Loucy (cell line): ENCODE data around the gene TAS1R3.

Experiments
- H2AFZ ChIP-seq: fragments of 200-600 bp; sonication (generic); 2 replicates; pipeline ENCODE4 v1.6.0; 2016; ENCODE audit warnings: antibody characterized with exemption, mild to moderate bottlenecking, low read length, moderate library complexity
- H3F3A ChIP-seq: fragments of 200-600 bp; 2 replicates; pipeline ENCODE4 v1.6.0; 2016; ENCODE audit warnings: antibody characterized with exemption, low read depth, mild to moderate bottlenecking
- H3K27me3 ChIP-seq: fragments of 200-600 bp; sonication (generic); 2 replicates; pipeline ENCODE4 v1.6.1; 2014; ENCODE audit warnings: low read length, mild to moderate bottlenecking; ENCODE audit not compliant: insufficient read depth, poor library complexity, severe bottlenecking
- H3K36me3 ChIP-seq: fragments of 200-600 bp; sonication (generic); 2 replicates; pipeline ENCODE4 v1.6.1; 2016; ENCODE audit warnings: low read length; ENCODE audit not compliant: insufficient read depth
- H3K4me1 ChIP-seq: fragments of 200-600 bp; sonication (generic); 2 replicates; pipeline ENCODE4 v1.5.1; 2014; ENCODE audit warnings: low read length, mild to moderate bottlenecking; ENCODE audit not compliant: insufficient read depth, poor library complexity, severe bottlenecking
- H3K4me2 ChIP-seq: fragments of 200-600 bp; sonication (generic); 2 replicates; pipeline ENCODE4 v1.6.0; 2014; ENCODE audit warnings: antibody characterized with exemption, low read length, low read depth, mild to moderate bottlenecking; ENCODE audit not compliant: poor library complexity, severe bottlenecking
- H3K4me3 ChIP-seq: fragments of 200-600 bp; sonication (generic); 2 replicates; pipeline ENCODE4 v1.5.1; 2014; ENCODE audit warnings: low read length, mild to moderate bottlenecking, mixed read lengths; ENCODE audit not compliant: poor library complexity, severe bottlenecking
- H3K79me2 ChIP-seq: fragments of 200-600 bp; sonication (generic); 2 replicates; pipeline ENCODE4 v1.6.1; 2014; ENCODE audit warnings: low read length; ENCODE audit not compliant: insufficient read depth
- H3K9ac ChIP-seq: fragments of 200-600 bp; sonication (generic); 2 replicates; pipeline ENCODE4 v1.6.0; 2014; ENCODE audit warnings: mild to moderate bottlenecking, low read depth, low read length, moderate library complexity; ENCODE audit not compliant: poor library complexity, severe bottlenecking
- H3K9me2 ChIP-seq: fragments of 200-600 bp; sonication (generic); replicated peaks from 2 replicates; pipeline ENCODE4 v1.6.1; 2016; ENCODE audit warnings: low read depth, low read length, mixed read lengths
- H3K9me3 ChIP-seq: fragments of 200-600 bp; sonication (generic); 2 replicates; pipeline ENCODE4 v1.6.1; 2014; ENCODE audit warnings: mild to moderate bottlenecking, antibody characterized with exemption, low read length, low read depth; ENCODE audit not compliant: insufficient read depth
- H4K20me1 ChIP-seq: fragments of 200-600 bp; sonication (generic); 2 replicates; pipeline ENCODE4 v1.6.0; 2014; ENCODE audit warnings: antibody characterized with exemption, low read length, mild to moderate bottlenecking; ENCODE audit not compliant: insufficient read depth, poor library complexity, severe bottlenecking
- EZH2phosphoT487 ChIP-seq: fragments of 200-600 bp; IDR thresholded peaks from 2 replicates; pipeline ENCODE4 v1.6.1; 2018; ENCODE audit warnings: antibody characterized with exemption, mild to moderate bottlenecking, moderate library complexity, borderline replicate concordance
- TF ChIP-seq, protein P1 (sequence below): fragments of 200-600 bp; sonication (generic); conservative IDR thresholded peaks from 2 replicates; pipeline ENCODE4 v1.5.1; 2014; ENCODE audit warnings: mild to moderate bottlenecking, antibody characterized with exemption, low read length

Gene TAS1R3

DNA sequence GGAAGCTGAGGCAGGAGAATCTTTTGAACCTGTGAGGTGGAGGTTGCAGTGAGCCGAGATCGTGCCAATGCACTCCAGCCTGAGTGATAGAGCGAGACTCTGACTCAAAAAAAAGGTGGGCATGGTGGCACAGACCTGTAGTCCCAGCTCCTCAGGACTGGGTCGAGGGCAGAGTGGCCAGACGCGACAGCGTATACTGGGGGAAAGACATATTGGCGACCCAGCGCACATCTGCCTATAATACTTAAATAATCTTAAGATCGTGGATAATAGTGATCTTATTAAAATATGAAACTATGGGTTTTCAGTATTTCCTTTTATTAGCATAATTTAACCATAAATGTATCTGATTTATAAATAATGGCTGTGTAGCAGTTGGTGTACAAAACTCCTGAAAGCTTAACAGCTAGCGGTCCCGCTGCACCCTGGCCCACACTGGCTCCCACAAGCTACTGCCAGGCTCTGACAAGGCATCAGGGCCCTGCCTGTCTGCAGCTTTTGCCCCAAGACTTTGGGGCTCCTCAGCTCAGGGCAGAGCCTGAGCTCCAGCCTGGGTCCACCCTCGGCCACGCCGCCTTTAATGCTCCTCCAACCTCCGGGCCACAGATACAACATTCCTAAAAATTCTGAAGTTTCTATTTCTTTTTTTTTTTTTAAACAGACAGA, 46.6 kb downstream of the TAS1R3 start:
- no peaks in the 10 kb centered on the region for H3F3A ChIP-seq
- H3K9ac ChIP-seq: no peak overlapping the region
- H3K9me3 ChIP-seq: no peaks in the 10 kb centered on the region

DNA sequence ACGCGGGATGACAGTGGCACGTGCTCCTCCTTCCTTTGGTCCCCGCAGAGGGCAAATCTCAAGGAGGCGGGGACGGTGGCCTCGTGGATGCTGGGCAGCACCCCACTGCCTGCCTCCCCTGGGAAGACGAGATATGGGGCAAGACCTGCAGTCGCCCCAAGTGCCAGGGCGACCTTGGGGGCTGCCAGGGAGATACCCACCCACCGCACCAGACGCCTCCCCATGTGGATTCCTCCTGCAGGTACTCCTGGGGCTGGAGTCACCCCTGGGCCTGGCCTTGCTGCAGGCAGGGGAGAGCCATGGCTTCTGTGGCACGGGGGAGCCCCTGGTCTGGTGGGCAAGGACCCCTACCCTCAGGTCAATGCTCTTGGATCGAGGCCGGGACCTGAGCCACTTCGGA, 49.8 kb downstream of the TAS1R3 start:
- Histone ChIP-seq H3K27me3 (no peaks in the 10 kb centered on the region), H3K4me1 (peaks cover 11% of the 10 kb centered on the region), H2AFZ (no peak overlapping the region), H3K36me3 (peaks cover 3% of the 10 kb centered on the region; the same call in 1 of the 2 replicates), H3K9me3 (no peaks in the 10 kb centered on the region), H3K9me2 (no peaks in the 10 kb centered on the region), H3K4me2 (no peak overlapping the region), H3K9ac (no peak overlapping the region), H3F3A (no peaks in the 10 kb centered on the region), H4K20me1 (no peaks in the 10 kb centered on the region), H3K79me2 (peaks cover 11% of the 10 kb centered on the region; the same call in 1 of the 2 replicates), H3K4me3 (no peak overlapping the region)
- TF ChIP-seq, protein P1, sequence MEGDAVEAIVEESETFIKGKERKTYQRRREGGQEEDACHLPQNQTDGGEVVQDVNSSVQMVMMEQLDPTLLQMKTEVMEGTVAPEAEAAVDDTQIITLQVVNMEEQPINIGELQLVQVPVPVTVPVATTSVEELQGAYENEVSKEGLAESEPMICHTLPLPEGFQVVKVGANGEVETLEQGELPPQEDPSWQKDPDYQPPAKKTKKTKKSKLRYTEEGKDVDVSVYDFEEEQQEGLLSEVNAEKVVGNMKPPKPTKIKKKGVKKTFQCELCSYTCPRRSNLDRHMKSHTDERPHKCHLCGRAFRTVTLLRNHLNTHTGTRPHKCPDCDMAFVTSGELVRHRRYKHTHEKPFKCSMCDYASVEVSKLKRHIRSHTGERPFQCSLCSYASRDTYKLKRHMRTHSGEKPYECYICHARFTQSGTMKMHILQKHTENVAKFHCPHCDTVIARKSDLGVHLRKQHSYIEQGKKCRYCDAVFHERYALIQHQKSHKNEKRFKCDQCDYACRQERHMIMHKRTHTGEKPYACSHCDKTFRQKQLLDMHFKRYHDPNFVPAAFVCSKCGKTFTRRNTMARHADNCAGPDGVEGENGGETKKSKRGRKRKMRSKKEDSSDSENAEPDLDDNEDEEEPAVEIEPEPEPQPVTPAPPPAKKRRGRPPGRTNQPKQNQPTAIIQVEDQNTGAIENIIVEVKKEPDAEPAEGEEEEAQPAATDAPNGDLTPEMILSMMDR: no peak
- no peak for TF ChIP-seq EZH2phosphoT487

More for the DNA sequence above, 46.6 kb downstream of the TAS1R3 start:
- Histone ChIP-seq H3K9me2 (no peaks in the 10 kb centered on the region), H3K4me2 (no peak overlapping the region), H3K36me3 (no peaks in the 10 kb centered on the region), H4K20me1 (peaks cover 11% of the 10 kb centered on the region), H3K4me1 (peaks cover 27% of the 10 kb centered on the region), H3K4me3 (no peak overlapping the region), H2AFZ (no peak overlapping the region), H3K27me3 (no peaks in the 10 kb centered on the region), H3K79me2 (peaks cover 33% of the 10 kb centered on the region)
- TF ChIP-seq, protein P1: no peak
- no peak for TF ChIP-seq EZH2phosphoT487

DNA sequence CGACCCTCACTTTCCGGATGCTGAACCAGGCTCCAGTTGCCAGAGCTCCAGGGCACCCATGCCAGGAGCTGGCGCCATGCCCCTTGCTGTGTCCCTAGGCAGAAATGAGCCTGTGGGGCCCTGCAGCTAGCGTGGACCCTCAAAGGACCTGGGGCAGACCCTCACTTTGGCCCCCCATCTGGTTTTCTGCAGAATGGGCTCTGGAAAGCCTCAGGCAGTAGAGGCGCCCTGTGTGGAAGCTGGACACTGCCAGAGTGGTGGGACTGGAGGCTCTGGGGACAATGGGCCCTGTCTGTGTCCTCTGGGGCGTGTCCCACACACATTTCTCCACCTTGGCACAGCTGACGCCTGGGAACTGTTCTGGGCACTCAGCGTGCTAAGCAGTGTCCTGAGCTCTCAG, 50.2 kb downstream of the TAS1R3 start:
- no peak for TF ChIP-seq EZH2phosphoT487
- TF ChIP-seq, protein P1: no peak
- no peaks in the 10 kb centered on the region for H3K9me3 ChIP-seq
- H3F3A ChIP-seq: no peaks in the 10 kb centered on the region
- peaks cover 7% of the 10 kb centered on the region for H3K36me3 ChIP-seq
- H3K4me3 ChIP-seq: no peak overlapping the region
- H3K79me2 ChIP-seq: peaks cover 7% of the 10 kb centered on the region; the same call in 1 of the 2 replicates
- no peak overlapping the region for H3K9ac ChIP-seq
- H4K20me1 ChIP-seq: peaks cover 1% of the 10 kb centered on the region
- no peaks in the 10 kb centered on the region for H3K9me2 ChIP-seq
- H3K4me1 ChIP-seq: peaks cover 7% of the 10 kb centered on the region
- no peak overlapping the region for H3K4me2 ChIP-seq
- no peaks in the 10 kb centered on the region for H3K27me3 ChIP-seq
- H2AFZ ChIP-seq: no peak overlapping the region
